ENCODE measurements around the gene S100A2. TPM values are rescaled to one million over a fixed set of nuclear protein-coding genes. Genes with fewer than 3 reads are reported as not detected.
A peak's percentile ranks its signal among the peaks of the same experiment; 100 is the strongest.

The S100A2 gene
- total RNA-seq, 4 donors from 2014 or later: 1.3 to 6.5 TPM; not detected in 2

GRCh38 chr1:153571706-153572105 is 6.1 kb upstream of the S100A2 start:
- no peak for TF ChIP-seq CTCF (IDR thresholded peaks at IDR 0.05)
- ATAC-seq (ENCODE audit: low FRiP score) (no peak), DNase-seq (ENCODE audit: low spot score) (no peak)

DNA sequence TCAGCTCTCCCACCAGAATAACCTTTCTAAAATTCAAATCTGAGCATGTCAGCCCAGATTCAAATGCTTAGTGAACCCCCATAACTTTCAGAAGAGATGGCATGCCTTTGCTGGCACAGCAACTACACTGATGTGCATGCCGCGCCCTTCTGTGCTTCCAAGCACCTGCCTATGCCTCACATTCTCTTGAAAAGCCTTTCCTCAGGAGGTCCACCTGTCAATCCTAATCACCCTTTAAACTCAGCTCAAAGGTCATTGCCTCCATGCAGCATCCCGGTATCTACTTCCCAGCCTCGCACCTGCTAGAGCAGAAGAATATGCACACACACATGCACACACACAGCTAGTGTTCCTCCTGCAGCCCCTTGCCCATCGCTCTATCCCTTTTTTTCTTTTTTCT is 5.2 kb upstream of the S100A2 start:
- TF ChIP-seq CTCF (IDR thresholded peaks at IDR 0.05): no peak
- DNase-seq (ENCODE audit: low spot score): no peak
- ATAC-seq (ENCODE audit: low FRiP score): no peak

DNA sequence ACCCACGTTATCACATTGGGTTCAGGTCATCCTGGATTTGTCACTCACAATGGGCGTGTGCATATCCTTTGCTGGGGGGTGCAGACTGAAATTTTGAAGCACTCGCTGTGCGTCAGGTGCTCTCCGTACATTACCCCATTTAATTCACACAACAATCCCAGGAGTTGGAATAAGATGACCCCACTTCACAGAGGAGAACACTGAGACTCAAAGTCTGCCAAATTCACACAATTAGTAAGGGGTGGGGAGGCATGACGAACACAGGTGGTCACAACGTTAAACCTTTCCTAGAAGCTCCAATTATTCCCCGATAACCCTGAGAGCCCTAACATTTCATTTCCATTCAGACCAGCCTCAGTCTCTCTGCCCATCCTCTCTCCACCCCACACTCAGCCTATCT is 3.8 kb upstream of the S100A2 start:
- ATAC-seq (ENCODE audit: low FRiP score) (no peak), DNase-seq (ENCODE audit: low spot score) (no peak)
- TF ChIP-seq CTCF (IDR thresholded peaks at IDR 0.05): no peak

DNA sequence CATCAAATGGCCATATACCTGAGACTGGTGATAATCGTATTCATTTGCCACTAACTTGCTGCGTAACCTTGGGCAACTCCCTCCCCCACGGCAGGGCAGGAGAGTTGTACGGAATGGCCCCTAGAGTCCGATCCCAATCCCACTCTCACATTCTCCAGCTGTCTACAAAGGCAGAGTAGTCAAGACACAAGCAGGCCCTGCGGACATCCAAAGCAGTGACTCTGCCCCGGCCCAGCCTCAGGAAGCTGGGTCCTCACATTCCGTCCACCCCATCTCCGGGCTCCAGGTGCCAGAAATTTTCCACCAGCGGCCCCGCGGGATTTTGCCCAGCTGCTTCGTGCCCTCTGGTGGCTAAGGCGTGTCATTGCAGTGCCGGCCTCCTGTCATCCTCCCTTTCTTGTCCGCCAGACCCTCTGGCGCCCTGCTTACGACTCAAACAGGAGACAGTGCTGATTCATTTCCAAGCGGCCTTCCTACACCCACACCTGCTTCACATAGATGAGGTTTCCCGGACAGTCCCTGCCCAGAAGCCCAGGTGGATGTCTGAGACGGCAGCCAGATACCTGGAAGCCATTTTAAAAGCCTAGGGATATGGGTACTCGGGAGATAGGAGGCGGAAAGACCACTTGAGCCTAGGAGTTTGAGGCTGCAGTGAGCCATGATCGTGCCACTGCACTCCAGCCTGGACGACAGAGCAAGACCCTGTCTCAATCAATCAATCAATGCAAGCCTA is 2.9 kb upstream of the S100A2 start:
- peak in 2 of 3 donors; percentile 94 to 99 for TF ChIP-seq CTCF (IDR thresholded peaks at IDR 0.05)
- peak; percentile 42 for ATAC-seq (ENCODE audit: low FRiP score)
- DNase-seq (ENCODE audit: low spot score): peak; percentile 85

DNA sequence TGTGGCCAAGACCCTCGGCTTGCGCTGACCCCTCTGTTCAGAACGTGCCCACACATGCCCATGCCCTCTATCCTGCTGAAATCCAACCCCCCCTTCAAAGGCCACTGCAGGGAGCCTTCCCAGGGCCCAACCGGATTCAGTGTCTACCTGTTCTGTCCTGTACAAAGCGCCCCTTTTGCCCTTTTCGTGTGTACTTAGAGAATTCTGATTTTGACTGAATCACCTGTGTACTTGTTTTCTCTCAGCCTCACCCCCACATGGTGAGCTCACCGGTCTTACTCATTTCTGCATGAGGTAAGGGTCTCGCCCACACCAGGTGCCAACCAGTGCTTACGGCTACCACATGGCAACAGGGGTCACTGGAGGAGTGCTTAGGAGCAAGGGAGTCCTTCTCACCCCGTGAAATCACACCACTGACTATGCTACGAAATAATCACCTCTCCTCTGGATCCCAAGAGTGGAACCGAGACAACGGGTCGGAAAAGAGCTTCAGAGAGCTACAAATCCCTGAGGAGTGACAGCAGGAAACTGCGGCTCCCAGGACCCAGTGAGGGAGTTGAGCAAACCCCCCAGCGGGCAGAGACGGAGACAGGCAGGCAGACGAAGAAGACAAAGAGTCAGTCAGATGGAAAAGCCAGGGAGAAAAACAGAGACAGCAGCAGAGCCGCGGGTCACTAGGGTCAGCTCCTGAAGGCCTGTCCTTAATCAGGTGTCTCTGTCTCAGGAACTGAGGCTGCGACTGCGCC is 2.1 kb upstream of the S100A2 start:
- ATAC-seq (ENCODE audit: low FRiP score) (peak; percentile 51), DNase-seq (ENCODE audit: low spot score) (no peak)
- no peak for TF ChIP-seq CTCF (IDR thresholded peaks at IDR 0.05)

- DNase-seq (ENCODE audit: low spot score) (peak; percentile 91), ATAC-seq (ENCODE audit: low FRiP score) (peak; percentile 84)
- TF ChIP-seq CTCF (IDR thresholded peaks at IDR 0.05): no peak
Measured at GRCh38 chr1:153566414-153567371, 1.0 kb upstream of the S100A2 start.
